NCI-H82 treated with DMSO at 0.1 percent for 48 hours (cell line): ENCODE results near the gene DIS3L.
"Not testable (repeated sequence)": the region's sequence is repeated elsewhere in the genome, so short reads cannot be mapped to it uniquely, and the experiment has no call there.

Experiments
- DNase-seq: peaks from one replicate; lab custom pipeline; 2025; ENCODE audit not compliant: unreplicated experiment; lab: John Stamatoyannopoulos, UW

DIS3L gene

DNA sequence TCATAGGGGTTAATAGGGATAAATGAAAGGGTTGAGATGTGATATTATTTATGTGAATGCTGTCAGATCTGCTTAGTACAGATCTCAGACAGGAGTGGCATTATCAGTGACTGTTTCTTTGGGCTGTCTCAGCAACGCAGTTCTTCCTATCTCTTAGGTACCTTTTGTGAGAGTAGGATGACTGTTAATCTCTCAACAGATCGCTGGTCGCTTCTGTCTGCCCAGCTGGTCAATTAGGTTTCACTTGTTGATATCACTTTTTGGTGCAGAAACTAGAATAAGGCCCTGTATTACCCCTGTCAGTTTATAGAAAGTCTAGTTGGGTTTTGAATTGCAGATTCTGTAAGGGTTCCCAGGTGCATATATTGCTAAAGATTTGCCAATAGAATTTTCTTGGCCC, 16.5 kb downstream of the DIS3L start:
- DNase-seq: no peak

DNA sequence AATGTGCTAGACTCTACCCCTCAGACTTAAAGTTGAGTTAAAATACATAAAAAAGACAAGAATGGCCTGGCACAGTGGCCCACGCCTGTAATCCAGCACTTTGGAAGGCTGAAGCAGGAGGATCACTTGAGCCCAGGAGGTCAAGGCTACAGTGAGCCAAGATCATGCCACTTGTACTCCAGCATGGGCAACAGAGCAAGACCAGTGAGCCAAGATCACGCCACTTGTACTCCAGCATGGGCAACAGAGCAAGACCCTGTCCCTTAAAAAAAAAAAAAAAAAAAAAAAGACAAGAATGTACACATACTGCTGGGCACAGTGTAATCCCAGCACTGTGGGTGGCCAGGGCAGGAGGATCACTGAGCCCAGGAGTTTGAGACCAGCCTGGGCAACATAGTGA, 17.4 kb downstream of the DIS3L start:
- DNase-seq: no peak

DNA sequence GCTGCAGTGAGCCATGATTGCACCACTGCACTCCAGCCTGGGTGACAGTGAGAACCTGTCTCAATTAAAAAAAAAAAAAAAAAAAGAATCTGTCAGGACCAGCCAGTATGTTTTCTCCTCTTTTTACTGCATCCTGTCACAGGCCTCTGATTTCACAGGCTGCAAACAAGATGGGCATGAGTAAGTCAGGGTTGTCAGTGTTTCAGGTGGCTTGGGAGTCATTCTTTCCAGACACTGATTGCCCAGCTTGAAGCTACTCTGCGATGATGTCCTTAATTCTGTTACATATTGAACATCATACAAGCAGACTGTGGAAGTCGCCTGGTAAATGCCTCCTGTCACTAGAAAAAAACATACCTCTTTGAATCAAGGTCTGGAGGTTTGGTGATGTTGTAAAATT, 18.8 kb downstream of the DIS3L start:
- no peak for DNase-seq

DNA sequence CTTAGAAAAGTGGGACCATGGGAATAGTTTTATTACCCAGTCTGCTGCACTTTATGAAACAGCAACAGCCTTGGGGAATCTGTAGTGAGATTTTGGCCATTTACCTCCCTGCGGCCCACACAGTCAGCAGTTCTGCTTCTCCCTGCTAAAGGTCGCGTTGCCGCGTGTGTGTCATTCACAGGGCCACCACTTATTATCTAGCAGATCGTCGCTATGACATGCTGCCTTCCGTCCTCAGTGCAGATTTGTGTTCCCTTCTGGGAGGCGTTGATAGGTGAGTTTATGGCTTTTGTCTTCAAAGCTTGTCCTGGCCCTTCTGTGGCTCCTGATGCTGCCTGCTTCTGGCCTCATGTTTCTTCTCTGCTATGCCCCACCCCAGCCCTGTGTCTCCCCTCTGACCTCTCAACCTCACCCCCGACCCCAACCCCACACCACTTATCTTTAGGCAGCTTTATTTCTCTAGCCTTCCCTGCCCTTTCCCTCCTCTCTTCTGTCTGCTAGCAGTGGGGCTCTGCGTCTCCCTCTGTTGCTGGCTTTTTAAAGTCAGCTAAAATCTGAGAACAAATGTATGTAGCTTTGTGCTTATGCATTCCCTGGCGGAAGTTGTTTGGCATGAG, 30.1 kb downstream of the DIS3L start:
- DNase-seq: no peak

DNA sequence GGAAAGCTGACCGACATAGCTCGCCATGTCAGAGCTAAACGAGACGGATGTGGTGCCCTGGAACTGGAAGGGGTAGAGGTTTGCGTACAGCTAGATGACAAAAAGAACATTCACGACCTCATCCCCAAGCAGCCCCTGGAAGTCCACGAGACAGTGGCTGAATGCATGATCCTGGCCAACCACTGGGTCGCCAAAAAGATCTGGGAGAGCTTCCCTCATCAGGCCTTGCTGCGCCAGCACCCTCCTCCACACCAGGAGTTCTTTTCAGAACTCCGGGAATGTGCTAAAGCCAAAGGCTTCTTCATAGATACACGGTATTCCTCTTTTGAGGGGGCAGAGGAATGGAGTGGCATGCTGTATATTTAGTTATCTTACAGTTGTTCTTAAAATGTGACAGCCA, 32.7 kb downstream of the DIS3L start:
- no peak for DNase-seq

DNA sequence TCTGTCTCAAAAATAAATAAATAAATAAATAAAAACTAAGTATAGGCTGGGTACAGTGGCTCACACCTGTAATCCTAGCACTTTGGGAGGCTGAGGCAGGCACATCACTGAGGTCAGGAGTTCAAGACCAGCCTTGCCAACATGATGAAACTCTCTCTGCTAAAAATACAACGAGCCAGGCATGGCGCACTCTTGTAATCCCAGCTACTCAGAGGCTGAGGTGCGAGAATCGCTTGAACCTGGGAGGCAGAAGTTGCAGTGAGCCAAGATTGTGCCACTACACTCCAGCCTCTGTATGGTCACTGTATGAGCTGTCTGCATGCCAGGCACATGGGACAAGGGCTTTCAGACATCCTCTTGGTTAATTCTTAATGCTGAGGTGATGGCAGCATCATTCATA, 34.4 kb downstream of the DIS3L start:
- DNase-seq: no peak

DNA sequence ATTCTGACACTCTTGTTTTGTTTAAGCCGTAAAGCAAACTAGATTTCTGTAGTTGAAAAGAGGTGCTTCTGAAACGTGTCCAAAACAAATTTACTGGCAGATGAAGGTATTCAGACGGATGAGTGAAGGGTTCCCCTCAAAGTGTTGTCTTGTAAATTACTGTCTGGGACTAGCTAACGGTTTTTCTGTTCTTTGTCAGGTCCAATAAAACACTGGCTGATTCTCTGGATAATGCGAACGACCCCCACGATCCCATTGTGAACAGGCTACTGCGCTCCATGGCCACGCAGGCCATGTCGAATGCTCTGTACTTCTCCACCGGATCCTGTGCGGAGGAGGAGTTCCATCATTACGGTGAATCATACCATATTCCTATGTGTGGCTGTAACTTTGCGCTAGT, 35.4 kb downstream of the DIS3L start:
- DNase-seq: no peak

DNA sequence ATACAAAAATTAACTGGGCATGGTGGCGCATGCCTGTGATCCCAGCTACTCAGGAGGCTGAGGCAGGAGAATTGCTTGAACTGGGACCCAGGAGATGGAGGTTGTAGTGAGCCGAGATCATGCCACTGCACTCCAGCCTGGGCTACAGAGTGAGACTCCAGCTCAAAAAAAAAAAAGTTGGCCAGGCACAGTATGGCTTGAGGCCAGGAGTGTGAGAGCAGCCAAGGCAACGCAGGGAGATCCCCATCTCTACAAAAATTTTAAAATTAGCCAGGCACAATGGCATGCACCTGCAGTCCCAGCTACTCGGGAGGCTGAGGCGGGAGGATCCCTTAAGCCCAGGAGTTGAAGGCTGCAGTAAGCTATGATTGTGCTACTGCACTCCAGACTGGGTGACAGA, 55.2 kb downstream of the DIS3L start:
- not testable (repeated sequence) for DNase-seq

DNA sequence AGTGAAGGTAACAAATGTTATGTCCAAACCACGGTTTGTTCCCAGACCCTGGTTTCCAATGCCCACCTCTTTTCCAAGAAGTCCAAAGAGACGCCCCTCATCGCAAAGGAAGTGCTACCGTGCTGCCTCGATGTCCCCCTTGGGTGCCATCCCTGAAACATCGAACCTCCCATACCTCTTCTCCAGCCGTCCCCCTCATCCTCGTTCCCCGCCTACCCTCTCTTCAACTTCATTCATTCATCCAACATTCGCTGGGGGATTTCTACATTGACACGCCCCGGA, 62.6 kb downstream of the DIS3L start:
- DNase-seq: no peak

DNA sequence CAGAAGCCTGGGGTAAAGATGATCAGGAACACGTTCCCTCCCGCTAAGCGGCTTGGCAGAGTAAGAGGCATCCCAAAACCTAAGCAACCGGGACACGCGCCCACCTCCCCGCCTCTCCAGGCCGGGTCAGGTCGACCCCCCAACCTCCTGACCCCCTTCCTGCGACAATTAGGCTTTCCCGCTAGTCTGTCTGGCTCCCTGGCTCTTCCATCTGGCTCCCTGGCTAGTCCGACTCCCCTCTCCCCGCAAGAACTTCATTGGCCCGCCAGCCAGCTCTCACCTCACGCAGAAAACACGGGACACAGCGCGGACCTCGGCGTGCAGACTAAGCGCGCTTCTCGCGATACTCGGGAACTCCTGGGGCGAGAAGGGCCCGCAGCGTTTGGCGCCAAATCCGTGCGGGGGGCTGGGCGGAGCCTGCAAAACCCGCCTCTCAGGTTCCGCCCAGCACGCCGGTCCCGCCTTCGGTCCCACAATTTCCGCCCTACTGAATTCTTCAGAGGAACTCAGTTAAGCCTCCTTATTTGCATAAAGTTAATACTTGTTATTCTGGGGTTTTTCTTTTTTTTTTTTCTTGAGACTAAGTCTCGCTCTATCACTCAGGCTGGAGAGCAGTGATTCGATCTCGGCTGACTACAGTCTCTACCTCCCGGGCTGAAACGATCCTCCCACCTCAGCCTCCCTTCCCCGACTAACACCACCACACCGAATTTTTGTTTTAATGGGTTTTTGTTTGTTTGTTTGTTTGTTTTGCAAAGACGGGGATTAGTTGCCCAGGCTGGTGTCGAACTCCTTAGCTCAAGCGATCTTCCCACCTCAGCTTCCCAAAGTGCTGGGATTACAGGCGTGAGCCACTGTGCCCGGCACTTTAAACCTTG, 63.2 kb downstream of the DIS3L start, which contains the start of gene TIPIN:
TIPIN (minus strand) TSS at position 327 of the 878 bp plus-strand sequence. CDS start 3,738 bp downstream, outside the sequence.
- DNase-seq: peak; percentile 90

DNA sequence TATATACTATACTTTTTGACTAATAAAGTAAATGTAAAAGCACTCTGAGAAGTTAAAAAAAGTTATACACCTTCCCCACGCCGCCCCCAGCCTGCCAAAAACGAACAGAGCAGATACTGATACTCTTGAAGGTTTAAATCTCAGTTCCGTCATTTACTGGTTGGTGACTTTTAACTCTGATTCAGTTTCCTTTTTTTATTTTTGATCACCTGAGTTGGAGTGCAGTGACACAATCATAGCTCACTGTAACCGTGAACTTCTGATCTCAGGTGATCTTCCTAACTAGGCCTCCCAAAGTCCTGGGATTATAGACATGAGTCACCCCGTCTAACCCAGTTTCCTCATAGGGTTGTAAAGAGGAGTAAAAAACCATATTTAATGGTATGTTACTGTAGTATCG, 66.4 kb downstream of the DIS3L start:
- no peak for DNase-seq

DNA sequence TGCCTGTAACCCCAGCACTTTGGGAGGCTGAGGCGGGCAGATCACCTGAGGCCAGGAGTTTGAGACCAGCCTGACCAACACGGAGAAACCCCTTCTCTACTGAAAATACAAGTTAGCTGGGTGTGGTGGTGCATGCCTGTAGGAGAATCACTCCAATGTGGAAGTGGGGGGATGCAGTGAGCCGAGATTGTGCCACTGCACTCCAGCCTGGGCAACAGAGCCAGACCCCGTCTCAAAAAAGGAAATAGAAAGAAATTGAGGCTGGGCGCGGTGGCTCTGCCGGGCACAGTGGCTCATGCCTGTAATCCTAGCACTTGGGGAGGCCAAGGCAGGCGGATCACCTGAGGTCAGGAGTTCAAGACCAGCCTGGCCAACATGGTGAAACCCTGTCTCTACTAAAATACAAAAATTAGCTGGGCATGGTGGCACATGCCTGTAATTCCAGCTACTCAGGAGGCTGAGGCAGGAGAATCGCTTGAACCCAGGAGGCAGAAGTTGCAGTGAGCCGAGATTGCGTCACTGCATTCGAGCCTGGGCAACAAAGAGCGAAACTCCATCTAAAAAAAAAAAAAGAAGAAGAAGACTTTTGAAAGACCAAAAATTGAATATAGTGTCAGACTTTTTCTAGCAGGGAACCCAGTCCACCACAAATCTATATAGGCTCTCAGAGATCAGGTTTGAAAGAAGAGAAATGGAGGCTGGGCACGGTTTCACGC, 68.5 kb downstream of the DIS3L start:
- not testable (repeated sequence) for DNase-seq

DNA sequence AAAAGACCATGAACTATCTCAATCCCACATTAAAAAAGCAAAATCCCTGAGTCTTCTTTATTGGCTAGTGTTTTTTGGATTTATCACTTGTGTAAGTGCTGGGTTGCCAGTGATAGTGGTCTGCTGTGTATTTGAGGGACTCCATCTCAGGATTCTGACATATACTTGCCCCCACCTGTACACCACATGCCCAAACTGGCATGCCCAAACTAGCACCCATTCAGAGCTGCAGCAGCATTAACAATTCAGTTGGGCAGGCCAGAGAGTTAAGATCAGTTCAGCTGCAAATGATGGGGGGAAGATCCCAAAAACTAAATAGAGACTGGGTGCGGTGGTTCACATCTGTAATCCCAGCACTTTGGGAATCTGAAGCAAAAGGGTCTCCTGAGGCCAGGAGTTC, 69.4 kb downstream of the DIS3L start:
- DNase-seq: no peak

DNA sequence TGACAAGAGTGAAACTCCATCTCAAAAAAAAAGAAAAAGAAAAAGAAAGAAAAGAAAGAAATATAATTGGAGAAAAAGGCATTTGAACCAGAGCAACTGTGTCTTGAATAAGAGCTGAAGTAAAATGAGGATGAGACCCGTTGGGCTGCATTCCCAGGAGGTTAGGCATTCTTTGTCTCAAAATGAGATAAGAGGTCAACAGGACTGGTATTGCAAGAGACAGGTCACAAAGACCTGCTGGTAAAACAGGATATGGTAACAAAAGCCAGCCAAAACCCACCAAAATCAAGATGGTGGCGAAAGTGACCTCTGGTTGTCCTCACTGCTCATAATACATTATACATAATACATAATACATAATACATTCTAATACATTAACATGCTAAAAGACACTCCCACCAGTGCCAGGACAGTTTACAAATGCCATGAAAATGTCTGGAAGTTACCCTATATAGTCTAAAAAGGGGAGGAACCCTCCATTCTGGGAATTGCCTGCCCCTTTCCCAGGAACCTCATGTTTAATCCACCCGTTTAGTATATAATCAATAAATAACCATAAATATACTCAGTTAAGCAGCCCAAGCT, 71.7 kb downstream of the DIS3L start:
- DNase-seq: no peak

DNA sequence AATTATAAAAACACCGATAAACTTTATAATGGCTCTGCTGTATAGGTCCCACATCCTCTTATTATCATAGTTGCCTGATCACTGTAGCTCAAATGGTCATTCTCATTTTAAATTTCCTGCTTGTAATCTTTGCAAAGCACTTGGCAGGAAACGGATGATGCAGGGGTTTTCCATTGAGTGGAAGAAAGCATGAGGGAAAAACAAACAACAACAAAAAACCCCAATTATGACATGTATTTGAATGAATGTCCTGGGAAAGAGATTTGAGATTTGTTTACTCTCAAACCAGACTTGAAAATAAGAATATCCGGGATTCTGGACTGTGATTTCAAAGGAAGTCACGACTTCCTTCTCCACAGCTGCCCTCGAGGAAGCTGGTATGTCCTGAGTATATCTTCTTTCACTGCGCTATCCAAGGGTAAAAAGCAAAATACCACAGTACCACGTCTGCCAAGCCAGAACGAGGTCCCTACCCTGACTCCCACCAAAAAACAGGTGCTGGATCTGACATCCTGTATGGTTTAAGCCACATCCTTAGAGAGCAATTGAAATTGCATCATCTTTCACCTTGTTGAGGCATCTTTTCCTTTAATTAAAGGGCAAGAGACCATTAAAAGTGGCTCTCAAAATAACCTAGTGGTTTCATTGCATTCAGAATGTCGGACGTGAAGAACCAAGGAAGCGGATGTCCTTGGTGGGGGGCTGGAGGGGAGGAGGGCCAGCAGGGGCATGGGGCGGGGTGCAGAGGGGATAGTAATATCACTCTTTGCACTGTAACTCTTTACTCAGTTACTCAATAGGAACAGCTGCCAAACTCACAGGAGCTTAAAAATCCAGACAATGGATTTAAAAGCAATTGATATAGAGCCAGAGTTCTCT, 76.6 kb downstream of the DIS3L start:
- DNase-seq: no peak

DNA sequence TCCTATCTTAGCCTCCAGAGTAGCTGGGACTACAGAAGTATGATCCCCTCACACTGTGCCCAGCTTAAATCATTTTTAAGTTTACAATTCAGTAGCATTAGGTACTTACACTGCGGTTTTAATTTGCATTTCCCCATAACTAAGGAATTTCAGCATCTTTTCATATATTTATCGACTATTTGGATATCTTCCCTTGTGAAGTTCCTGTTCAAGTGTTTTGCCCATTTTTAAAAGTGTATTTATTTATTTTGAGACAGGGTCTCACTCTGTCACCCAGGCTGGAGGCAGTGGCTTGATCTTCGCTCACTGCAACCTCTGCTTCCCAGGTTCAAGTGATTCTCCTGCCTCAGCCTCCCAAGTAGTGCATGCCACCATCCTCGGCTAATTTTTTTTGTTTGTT, 80.8 kb downstream of the DIS3L start:
- DNase-seq: no peak

DNA sequence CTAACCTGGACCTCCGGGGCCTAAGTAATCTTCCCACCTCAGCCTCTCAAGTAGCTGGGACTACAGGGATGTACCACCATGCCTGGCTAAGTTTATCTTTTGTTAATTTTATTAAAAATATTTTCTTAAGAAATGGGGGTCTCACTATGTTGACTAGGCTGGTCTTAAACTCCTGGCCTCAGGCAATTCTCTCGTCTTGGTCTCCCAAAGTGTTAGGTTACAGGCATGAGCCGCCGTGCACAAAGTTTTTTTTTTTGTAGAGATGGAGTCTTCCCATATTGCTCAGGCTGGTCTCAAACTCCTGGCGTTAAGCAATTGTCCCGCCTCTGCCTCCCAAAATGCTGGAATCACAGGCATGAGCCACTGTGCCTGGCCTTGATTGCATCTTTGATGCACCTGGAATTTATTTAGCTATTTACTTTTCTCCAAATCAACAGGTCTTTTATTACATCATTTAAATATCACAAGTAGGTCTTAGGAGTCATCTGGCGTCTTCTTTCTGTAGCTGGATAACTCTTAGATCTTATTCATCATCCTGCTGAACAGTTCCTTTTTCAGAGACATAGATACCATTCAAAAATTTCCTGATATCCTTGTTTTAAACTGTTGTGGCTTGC, 85.6 kb downstream of the DIS3L start:
- no peak for DNase-seq

DNA sequence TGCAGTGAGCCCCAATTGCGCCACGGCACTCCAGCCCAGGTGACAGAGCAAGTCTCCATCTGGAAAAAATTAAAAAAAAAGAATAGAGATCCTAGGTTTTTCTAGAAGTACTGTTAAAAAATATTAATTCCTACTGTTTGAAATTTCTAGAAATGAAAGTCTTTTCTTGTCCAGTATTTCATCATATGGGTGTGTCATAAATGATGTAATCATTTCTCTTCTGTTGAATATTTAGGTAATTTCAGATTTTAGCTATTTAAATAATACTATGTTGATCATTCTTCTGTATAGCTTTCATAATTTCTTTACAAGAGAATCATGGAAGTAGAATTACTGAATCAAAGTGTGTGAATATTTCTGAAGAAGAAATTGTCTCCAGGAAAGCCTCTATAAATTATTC, 88.0 kb downstream of the DIS3L start:
- DNase-seq: not testable (repeated sequence)
